ENCODE results near the gene ZBTB8B.
"Not testable (repeated sequence)": the region's sequence is repeated elsewhere in the genome, so short reads cannot be mapped to it uniquely, and the experiment has no call there.

The ZBTB8B gene

DNA sequence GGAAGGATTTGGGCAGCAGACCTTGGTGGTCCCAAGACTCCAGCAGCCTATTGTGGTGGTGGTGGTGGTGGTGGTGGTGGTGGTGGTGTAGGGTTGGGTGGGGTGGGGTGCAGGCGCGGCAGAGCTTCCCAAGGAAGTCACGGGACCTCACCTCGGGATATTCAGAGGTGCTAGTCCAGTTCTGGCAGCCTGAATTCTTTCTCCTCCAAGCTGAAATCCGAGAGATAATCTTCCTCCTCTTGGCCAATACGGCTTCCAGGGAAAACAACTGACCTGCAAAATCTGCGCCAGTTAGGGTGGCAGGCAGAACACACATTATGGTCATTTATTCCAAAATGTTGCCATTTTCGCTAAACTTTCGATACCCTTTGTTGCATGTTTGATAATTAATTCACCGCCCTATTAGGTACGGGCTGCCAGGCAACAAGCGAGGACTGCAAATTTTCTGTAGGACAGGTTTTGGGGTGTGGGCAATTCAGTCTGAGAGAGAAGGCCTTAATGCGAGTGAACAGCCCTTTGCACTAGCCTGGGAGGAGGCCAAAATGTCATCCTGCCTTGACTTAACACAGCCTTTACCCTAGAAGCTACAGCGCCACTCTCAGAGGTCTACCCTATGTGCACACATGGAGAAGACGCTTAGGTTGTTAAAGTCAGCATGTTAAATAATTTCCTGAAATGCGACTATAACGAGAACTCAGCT lies 37.5 kb upstream of the ZBTB8B start:
- Histone ChIP-seq H3K27me3 (ENCODE audit: low read depth, low read length) (no peaks in the 10 kb centered on the region), H3K9ac (ENCODE audit: low read length) (no peak overlapping the region), H3K36me3 (replicated peaks; ENCODE audit: low read depth, low read length) (no peaks in the 10 kb centered on the region), H3K9me3 (ENCODE audit: insufficient read depth, low read length) (no peaks in the 10 kb centered on the region), H3K4me1 (ENCODE audit: low read length) (peaks cover 12% of the 10 kb centered on the region), H3K4me3 (ENCODE audit: low read length) (no peak overlapping the region), H2AFZ (ENCODE audit: low read depth, low read length) (no peak overlapping the region), H4K20me1 (ENCODE audit: insufficient read depth, low read length) (no peaks in the 10 kb centered on the region), H3K4me2 (ENCODE audit: low read length) (no peak overlapping the region), H3K27ac (ENCODE audit: low read length) (no peak overlapping the region), H3K79me2 (ENCODE audit: low read length) (no peaks in the 10 kb centered on the region)
- TF ChIP-seq CTCF (IDR thresholded peaks at IDR 0.05; ENCODE audit: low read depth, low read length) = no peak
- no peak for TF ChIP-seq EZH2phosphoT487 (IDR thresholded peaks at IDR 0.05; ENCODE audit: low read depth)

DNA sequence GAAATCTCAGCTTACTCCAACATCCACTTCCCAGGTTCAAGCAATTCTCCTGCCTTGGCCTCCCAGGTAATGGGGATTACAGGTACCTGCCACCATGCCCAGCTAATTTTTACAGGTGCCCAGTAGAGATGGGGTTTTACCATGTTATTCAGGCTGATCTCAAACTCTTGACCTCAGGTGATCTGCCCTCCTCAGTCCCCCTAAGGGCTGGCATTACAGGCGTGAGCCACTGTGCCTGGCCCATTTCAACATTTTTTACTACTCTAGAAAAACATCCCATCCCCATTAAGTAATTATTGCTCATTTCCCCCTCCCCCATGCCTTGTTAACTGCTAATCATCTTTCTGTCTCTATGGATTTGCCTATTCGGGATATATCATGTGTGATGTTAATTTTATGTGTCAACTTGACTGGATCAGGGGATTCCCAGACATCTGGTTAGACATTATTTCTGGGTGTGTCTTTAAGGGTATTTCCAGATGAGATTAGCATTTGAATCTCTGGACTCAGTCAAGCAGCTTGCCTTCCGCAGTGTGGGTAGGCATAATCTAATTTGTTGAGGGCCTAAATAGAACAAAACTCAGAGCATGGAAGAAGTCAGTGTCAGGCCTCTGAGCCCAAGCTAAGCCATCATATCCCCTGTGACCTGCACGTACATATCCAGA lies 33.0 kb upstream of the ZBTB8B start:
- H3K36me3 ChIP-seq (replicated peaks; ENCODE audit: low read depth, low read length) = no peaks in the 10 kb centered on the region
- H4K20me1 ChIP-seq (ENCODE audit: insufficient read depth, low read length) = no peaks in the 10 kb centered on the region
- peak overlapping the region; percentile 62; the same call in 1 of the 2 replicates for H2AFZ ChIP-seq (ENCODE audit: low read depth, low read length)
- no peaks in the 10 kb centered on the region for H3K79me2 ChIP-seq (ENCODE audit: low read length)
- peak overlapping the region; percentile 55 for H3K4me2 ChIP-seq (ENCODE audit: low read length)
- peak overlapping the region; percentile 70 for H3K27ac ChIP-seq (ENCODE audit: low read length)
- H3K9ac ChIP-seq (ENCODE audit: low read length) = peak overlapping the region; percentile 24; the same call in 1 of the 2 replicates
- no peak for TF ChIP-seq EZH2phosphoT487 (IDR thresholded peaks at IDR 0.05; ENCODE audit: low read depth)
- TF ChIP-seq CTCF (IDR thresholded peaks at IDR 0.05; ENCODE audit: low read depth, low read length) = no peak
- no peaks in the 10 kb centered on the region for H3K27me3 ChIP-seq (ENCODE audit: low read depth, low read length)
- H3K4me1 ChIP-seq (ENCODE audit: low read length) = peaks cover 18% of the 10 kb centered on the region
- H3K9me3 ChIP-seq (ENCODE audit: insufficient read depth, low read length) = no peaks in the 10 kb centered on the region
- no peak overlapping the region for H3K4me3 ChIP-seq (ENCODE audit: low read length)

- H3K4me2 ChIP-seq (ENCODE audit: low read length) = no peak overlapping the region
- H2AFZ ChIP-seq (ENCODE audit: low read depth, low read length) = no peak overlapping the region
- H3K4me3 ChIP-seq (ENCODE audit: low read length) = no peak overlapping the region
- H3K9me3 ChIP-seq (ENCODE audit: insufficient read depth, low read length) = no peaks in the 10 kb centered on the region
- no peaks in the 10 kb centered on the region for H4K20me1 ChIP-seq (ENCODE audit: insufficient read depth, low read length)
- H3K9ac ChIP-seq (ENCODE audit: low read length) = no peak overlapping the region
- H3K36me3 ChIP-seq (replicated peaks; ENCODE audit: low read depth, low read length) = no peaks in the 10 kb centered on the region
- H3K27me3 ChIP-seq (ENCODE audit: low read depth, low read length) = no peaks in the 10 kb centered on the region
- no peaks in the 10 kb centered on the region for H3K4me1 ChIP-seq (ENCODE audit: low read length)
- TF ChIP-seq EZH2phosphoT487 (IDR thresholded peaks at IDR 0.05; ENCODE audit: low read depth) = no peak
- no peak for TF ChIP-seq CTCF (IDR thresholded peaks at IDR 0.05; ENCODE audit: low read depth, low read length)
- no peaks in the 10 kb centered on the region for H3K79me2 ChIP-seq (ENCODE audit: low read length)
- no peak overlapping the region for H3K27ac ChIP-seq (ENCODE audit: low read length)
Measured at GRCh38 chr1:32438136-32438535, 26.7 kb upstream of the ZBTB8B start.

DNA sequence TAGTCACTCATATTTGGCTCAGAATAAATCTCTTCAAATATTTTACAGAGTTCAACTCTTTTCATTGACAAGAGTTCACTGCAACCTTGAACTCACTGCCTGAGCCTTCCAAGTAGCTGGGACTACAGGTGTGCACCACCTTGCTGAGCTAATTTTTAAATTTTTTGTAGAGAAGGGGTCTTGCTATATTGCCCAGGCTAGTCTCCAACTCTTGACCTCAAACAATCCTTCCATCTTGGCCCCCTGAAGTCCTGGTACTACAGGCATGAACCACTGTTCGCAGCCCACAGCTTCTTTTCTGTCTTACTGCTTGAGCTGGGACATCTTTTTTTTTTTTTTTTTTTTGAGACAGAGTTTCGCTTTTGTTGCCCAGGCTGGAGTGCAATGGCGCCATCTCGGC lies 26.1 kb upstream of the ZBTB8B start:
- H3K9ac ChIP-seq (ENCODE audit: low read length); H3K27ac ChIP-seq (ENCODE audit: low read length): not testable (repeated sequence)

GRCh38 chr1:32441467-32441866 lies 23.4 kb upstream of the ZBTB8B start:
- H3K27ac ChIP-seq (ENCODE audit: low read length); H3K9ac ChIP-seq (ENCODE audit: low read length); H3K36me3 ChIP-seq (replicated peaks; ENCODE audit: low read depth, low read length); H3K4me1 ChIP-seq (ENCODE audit: low read length); H3K79me2 ChIP-seq (ENCODE audit: low read length); H3K27me3 ChIP-seq (ENCODE audit: low read depth, low read length); H3K4me2 ChIP-seq (ENCODE audit: low read length); H3K4me3 ChIP-seq (ENCODE audit: low read length); H3K9me3 ChIP-seq (ENCODE audit: insufficient read depth, low read length); H4K20me1 ChIP-seq (ENCODE audit: insufficient read depth, low read length); H2AFZ ChIP-seq (ENCODE audit: low read depth, low read length): not testable (repeated sequence)

More for the DNA sequence above, 26.1 kb upstream of the ZBTB8B start:
- H3K4me1 ChIP-seq (ENCODE audit: low read length); H3K4me3 ChIP-seq (ENCODE audit: low read length); H3K79me2 ChIP-seq (ENCODE audit: low read length); H3K9me3 ChIP-seq (ENCODE audit: insufficient read depth, low read length); H3K36me3 ChIP-seq (replicated peaks; ENCODE audit: low read depth, low read length); H4K20me1 ChIP-seq (ENCODE audit: insufficient read depth, low read length); H3K4me2 ChIP-seq (ENCODE audit: low read length); H3K27me3 ChIP-seq (ENCODE audit: low read depth, low read length); H2AFZ ChIP-seq (ENCODE audit: low read depth, low read length): not testable (repeated sequence)

Measured in OCI-LY3 (cell line).